GM12875 (cell line): ENCODE measurements around the gene C2orf72.
"Not testable (repeated sequence)": the region's sequence is repeated elsewhere in the genome, so short reads cannot be mapped to it uniquely, and the experiment has no call there.

ENCODE experiments used
- H3K4me3 ChIP-seq: one replicate; pipeline ENCODE4 v1.5.1; 2011; ENCODE audit warnings: low read depth, low read length, control low read depth
- TF ChIP-seq, protein P1 (sequence below): IDR thresholded peaks from 2 replicates; pipeline ENCODE4 v1.5.1; 2011; ENCODE audit warnings: low read depth, mild to moderate bottlenecking, control low read depth, inconsistent platforms, low read length, moderate library complexity, borderline replicate concordance; ENCODE audit not compliant: insufficient read depth

The C2orf72 gene

DNA sequence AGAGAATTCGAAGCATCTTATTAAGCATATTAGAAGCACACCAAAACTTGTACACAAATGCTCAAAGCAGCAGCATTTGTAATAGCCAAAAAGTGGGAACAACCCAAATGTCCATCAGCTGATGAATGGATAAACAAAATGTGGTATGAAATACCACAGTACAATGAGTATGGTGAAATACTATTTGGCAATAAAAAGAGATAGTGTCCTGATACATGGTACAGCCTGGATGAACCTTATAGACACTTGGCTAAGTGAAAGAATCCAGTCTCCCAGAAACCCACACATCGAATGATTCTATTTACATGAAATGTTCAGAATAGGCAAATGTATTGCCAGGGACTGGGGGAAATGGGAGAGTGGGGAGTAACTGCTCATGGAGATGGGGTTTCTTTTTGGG lies 38.4 kb upstream of the C2orf72 start:
- TF ChIP-seq, protein P1, sequence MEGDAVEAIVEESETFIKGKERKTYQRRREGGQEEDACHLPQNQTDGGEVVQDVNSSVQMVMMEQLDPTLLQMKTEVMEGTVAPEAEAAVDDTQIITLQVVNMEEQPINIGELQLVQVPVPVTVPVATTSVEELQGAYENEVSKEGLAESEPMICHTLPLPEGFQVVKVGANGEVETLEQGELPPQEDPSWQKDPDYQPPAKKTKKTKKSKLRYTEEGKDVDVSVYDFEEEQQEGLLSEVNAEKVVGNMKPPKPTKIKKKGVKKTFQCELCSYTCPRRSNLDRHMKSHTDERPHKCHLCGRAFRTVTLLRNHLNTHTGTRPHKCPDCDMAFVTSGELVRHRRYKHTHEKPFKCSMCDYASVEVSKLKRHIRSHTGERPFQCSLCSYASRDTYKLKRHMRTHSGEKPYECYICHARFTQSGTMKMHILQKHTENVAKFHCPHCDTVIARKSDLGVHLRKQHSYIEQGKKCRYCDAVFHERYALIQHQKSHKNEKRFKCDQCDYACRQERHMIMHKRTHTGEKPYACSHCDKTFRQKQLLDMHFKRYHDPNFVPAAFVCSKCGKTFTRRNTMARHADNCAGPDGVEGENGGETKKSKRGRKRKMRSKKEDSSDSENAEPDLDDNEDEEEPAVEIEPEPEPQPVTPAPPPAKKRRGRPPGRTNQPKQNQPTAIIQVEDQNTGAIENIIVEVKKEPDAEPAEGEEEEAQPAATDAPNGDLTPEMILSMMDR, result no peak
- no peak overlapping the region for H3K4me3 ChIP-seq

- TF ChIP-seq, protein P1, result no peak
- no peak overlapping the region for H3K4me3 ChIP-seq
These were observed 37.8 kb upstream of the C2orf72 start for GRCh38 chr2:230999477-230999876.

- TF ChIP-seq, protein P1, result peak; percentile 15; the same call in 1 of the 2 replicates
- no peak overlapping the region for H3K4me3 ChIP-seq
These were observed 37.0 kb upstream of the C2orf72 start for GRCh38 chr2:231000211-231000904.

DNA sequence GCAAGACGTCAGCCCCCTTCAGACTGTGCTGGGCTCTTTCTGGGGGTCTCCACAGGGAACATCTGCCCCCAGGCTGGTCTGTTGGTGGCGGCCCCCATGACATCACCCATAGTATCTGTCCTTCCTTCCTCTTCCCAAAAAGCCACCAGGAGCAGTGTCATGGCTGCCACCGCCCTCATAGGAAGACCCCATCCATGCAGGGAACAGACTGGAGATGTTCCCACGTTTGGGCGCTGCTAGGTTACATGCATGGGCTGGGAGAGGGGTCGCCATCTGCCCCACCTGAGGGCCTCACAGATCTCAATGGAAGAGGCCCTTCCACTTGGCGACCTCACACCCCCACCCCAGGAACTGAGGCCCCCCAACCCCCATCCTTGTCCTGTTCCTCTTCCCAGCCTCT lies 36.3 kb upstream of the C2orf72 start:
- H3K4me3 ChIP-seq, result no peak overlapping the region
- TF ChIP-seq, protein P1, result no peak

DNA sequence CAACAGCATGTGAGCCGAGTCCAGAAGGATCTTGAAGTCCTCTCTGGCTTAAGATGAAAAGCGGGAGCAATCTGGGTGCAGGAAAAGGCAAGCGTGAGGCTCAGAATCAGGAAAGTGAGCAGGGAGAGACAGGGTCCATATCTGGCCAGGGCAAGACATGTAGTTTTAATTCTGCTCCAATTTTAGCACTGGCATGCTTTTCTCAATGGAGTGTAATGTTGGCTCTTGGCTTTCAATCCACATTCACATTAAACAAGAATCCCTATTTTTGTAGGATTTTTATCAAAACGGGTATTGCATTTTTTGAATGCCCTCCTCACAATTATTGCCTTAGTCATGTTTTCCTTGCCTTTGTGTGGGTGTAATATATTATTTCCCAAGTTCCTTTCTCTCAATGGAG lies 35.4 kb upstream of the C2orf72 start:
- TF ChIP-seq, protein P1, result no peak

DNA sequence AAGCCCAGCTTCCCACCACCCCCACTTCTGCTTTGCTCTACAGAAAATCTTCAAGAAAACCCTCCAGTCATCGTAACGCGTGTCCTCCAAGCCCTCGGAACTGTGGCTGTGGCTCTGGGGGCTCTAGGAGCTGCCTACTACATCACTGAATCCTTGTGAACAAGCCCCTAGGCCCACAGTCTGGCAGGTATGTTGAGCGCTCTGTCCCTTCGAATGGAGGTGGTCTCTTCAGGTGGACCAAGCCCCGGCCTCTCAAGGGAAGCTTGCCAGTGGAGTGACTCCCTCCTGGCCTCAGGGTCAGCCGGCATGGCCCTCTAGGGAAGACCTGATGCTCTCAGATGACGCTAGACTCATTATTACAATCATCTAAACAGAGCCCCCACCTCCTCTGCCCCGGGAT lies 34.7 kb upstream of the C2orf72 start:
- TF ChIP-seq, protein P1, result no peak
- no peak overlapping the region for H3K4me3 ChIP-seq

More for the DNA sequence above, 35.4 kb upstream of the C2orf72 start:
- no peak overlapping the region for H3K4me3 ChIP-seq

GRCh38 chr2:231003186-231003585 lies 34.1 kb upstream of the C2orf72 start:
- H3K4me3 ChIP-seq, result no peak overlapping the region
- TF ChIP-seq, protein P1, result no peak

- not testable (repeated sequence) for H3K4me3 ChIP-seq
These were observed 32.4 kb upstream of the C2orf72 start for GRCh38 chr2:231004930-231005329.
